ENCODE measurements around the gene SCN4B. TPM values are rescaled to one million over a fixed set of nuclear protein-coding genes. Genes with fewer than 3 reads are reported as not detected.
A peak's percentile ranks its signal among the peaks of the same experiment; 100 is the strongest.

Gene SCN4B
- total and polyA plus RNA-seq, 10 of the 15 experiments (the other 5 are each of a cell fraction or from before 2014, with no cell fraction given) = 0.01 to 0.49 (median 0.04) TPM; not detected in 5

GRCh38 chr11:118175031-118175992 lies 22.7 kb upstream of the SCN4B start:
- ATAC-seq (0 out of 3 replicates have a peak, but pooled peaks have one; percentile 10), FAIRE-seq (no peak), DNase-seq (ENCODE audit: low read depth, low spot score) (no peak)
- Histone ChIP-seq H3K9me3 (replicated peaks; ENCODE audit: control insufficient read depth, insufficient read depth, low read length) (no peaks in the 10 kb centered on the region), H3K36me3 (ENCODE audit: control insufficient read depth in 2 of 2, insufficient read depth in 2 of 2, low read length in 1 of 2) (no peaks in the 10 kb centered on the region), H3K4me1 (ENCODE audit: control insufficient read depth, insufficient read depth, low read length) (no peaks in the 10 kb centered on the region), H2AFZ (ENCODE audit: control insufficient read depth, low read depth, low read length) (no peak overlapping the region), H4K20me1 (ENCODE audit: control insufficient read depth, insufficient read depth) (no peaks in the 10 kb centered on the region), H3K27me3 (replicated peaks in 1 of 2; ENCODE audit: control insufficient read depth in 2 of 2, insufficient read depth in 2 of 2, low read length in 1 of 2) (peaks cover 0 to 2% of the 10 kb centered on the region in 2 experiments; a peak in 1 of 4 replicates), H3K9ac (ENCODE audit: control insufficient read depth, insufficient read depth, low read length) (no peak overlapping the region), H3K4me3 (no peak overlapping the region), H3K27ac (ENCODE audit: control insufficient read depth, insufficient read depth) (no peak overlapping the region), H3K4me2 (ENCODE audit: control insufficient read depth, insufficient read depth) (no peak overlapping the region), H3K79me2 (ENCODE audit: control insufficient read depth, insufficient read depth, low read length) (no peaks in the 10 kb centered on the region)
- POLR2A ChIA-PET = no interaction called here
- 37% methylated on average over 13 of the region's 13 CpGs for WGBS (ENCODE audit: insufficient coverage, insufficient replicate concordance, low lambda C conversion rate, missing lambda C conversion rate)
- CTCF ChIA-PET = interaction anchor here (1.9 kb wide), 1 partner anchor 28 kb away, joined by 6 read pairs; no protein-coding TSS in a partner anchor
- intact Hi-C loops (cut with micrococcal nuclease; ENCODE audit: unreplicated experiment) (no loop called here), in situ Hi-C loops (cut with MboI) (no loop called here)
- RAD21 ChIA-PET (ENCODE audit: unreplicated experiment) = no interaction called here
- no TSS peak for BruUV-seq (replicated peaks)
- SMC1A ChIA-PET (ENCODE audit: uncharacterized antibody, unreplicated experiment) = no interaction called here
- TF ChIP-seq IRF4 (IDR thresholded peaks at IDR 0.05; ENCODE audit: low read depth, low read length) (no peak), SUPT20H (IDR thresholded peaks at IDR 0.05; ENCODE audit: borderline replicate concordance, control insufficient read depth, low read depth, low read length) (no peak), CEBPB (IDR thresholded peaks at IDR 0.05; ENCODE audit: borderline replicate concordance in 1 of 2, low read depth in 2 of 2, low read length in 2 of 2) (no peak), RAD21 (IDR thresholded peaks at IDR 0.05; ENCODE audit: insufficient read depth, low read depth, low read length) (no peak), CHD1 (IDR thresholded peaks at IDR 0.05; ENCODE audit: low read depth, low read length) (no peak), MEF2A (IDR thresholded peaks at IDR 0.05; ENCODE audit: insufficient read depth, low read depth, low read length) (no peak), RELB (IDR thresholded peaks at IDR 0.05; ENCODE audit: low read depth) (no peak), TARDBP (IDR thresholded peaks at IDR 0.05; ENCODE audit: borderline replicate concordance) (no peak), NFXL1 (IDR thresholded peaks at IDR 0.05; ENCODE audit: borderline replicate concordance) (no peak), ASH2L (IDR thresholded peaks at IDR 0.05; ENCODE audit: borderline replicate concordance, low read depth) (no peak), CREM (IDR thresholded peaks at IDR 0.05; ENCODE audit: low read depth) (no peak), HCFC1 (IDR thresholded peaks at IDR 0.05; ENCODE audit: low read length) (no peak)
- TF ChIP-seq, protein P1, sequence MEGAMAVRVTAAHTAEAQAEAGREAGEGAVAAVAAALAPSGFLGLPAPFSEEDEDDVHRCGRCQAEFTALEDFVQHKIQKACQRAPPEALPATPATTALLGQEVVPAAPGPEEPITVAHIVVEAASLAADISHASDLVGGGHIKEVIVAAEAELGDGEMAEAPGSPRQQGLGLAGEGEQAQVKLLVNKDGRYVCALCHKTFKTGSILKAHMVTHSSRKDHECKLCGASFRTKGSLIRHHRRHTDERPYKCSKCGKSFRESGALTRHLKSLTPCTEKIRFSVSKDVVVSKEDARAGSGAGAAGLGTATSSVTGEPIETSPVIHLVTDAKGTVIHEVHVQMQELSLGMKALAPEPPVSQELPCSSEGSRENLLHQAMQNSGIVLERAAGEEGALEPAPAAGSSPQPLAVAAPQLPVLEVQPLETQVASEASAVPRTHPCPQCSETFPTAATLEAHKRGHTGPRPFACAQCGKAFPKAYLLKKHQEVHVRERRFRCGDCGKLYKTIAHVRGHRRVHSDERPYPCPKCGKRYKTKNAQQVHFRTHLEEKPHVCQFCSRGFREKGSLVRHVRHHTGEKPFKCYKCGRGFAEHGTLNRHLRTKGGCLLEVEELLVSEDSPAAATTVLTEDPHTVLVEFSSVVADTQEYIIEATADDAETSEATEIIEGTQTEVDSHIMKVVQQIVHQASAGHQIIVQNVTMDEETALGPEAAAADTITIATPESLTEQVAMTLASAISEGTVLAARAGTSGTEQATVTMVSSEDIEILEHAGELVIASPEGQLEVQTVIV (IDR thresholded peaks at IDR 0.05; ENCODE audit: borderline replicate concordance, partially characterized antibody) = no peak
- TF ChIP-seq, protein P2, sequence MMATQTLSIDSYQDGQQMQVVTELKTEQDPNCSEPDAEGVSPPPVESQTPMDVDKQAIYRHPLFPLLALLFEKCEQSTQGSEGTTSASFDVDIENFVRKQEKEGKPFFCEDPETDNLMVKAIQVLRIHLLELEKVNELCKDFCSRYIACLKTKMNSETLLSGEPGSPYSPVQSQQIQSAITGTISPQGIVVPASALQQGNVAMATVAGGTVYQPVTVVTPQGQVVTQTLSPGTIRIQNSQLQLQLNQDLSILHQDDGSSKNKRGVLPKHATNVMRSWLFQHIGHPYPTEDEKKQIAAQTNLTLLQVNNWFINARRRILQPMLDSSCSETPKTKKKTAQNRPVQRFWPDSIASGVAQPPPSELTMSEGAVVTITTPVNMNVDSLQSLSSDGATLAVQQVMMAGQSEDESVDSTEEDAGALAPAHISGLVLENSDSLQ (IDR thresholded peaks at IDR 0.05) = no peak
- TF ChIP-seq, protein P3, sequence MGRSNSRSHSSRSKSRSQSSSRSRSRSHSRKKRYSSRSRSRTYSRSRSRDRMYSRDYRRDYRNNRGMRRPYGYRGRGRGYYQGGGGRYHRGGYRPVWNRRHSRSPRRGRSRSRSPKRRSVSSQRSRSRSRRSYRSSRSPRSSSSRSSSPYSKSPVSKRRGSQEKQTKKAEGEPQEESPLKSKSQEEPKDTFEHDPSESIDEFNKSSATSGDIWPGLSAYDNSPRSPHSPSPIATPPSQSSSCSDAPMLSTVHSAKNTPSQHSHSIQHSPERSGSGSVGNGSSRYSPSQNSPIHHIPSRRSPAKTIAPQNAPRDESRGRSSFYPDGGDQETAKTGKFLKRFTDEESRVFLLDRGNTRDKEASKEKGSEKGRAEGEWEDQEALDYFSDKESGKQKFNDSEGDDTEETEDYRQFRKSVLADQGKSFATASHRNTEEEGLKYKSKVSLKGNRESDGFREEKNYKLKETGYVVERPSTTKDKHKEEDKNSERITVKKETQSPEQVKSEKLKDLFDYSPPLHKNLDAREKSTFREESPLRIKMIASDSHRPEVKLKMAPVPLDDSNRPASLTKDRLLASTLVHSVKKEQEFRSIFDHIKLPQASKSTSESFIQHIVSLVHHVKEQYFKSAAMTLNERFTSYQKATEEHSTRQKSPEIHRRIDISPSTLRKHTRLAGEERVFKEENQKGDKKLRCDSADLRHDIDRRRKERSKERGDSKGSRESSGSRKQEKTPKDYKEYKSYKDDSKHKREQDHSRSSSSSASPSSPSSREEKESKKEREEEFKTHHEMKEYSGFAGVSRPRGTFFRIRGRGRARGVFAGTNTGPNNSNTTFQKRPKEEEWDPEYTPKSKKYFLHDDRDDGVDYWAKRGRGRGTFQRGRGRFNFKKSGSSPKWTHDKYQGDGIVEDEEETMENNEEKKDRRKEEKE (IDR thresholded peaks at IDR 0.05) = no peak

Measured in GM12878 (cell line).